Stomach (tissue), 4 donors: ENCODE data around the gene SLC25A6.

Source experiments
- CTCF ChIP-seq, 7 experiments: fragments of 450-650 bp in 4 of 7; fragments of 200-600 bp in 3 of 7; sonication (generic) in 3 of 7; IDR thresholded peaks; one replicate each; pipeline ENCODE4 v1.5.1; 2016 to 2019; ENCODE audit warnings: antibody characterized with exemption in 7 of 7, control low read depth in 2 of 7, mild to moderate bottlenecking in 1 of 7
- EP300 ChIP-seq: sonication (generic); formaldehyde crosslinking; IDR thresholded peaks from one replicate; pipeline ENCODE4 v1.6.1; 2017; ENCODE audit warnings: antibody characterized with exemption

GRCh38 chrX:1397001-1397400 is 5.1 kb upstream of the SLC25A6 start:
- TF ChIP-seq CTCF (IDR thresholded peaks at IDR 0.05) (no peak), EP300 (no peak)
